Astrocyte (in vitro differentiated cells and primary cell): ENCODE results near the gene FETUB. TPM values are rescaled to one million over a fixed set of nuclear protein-coding genes. Genes with fewer than 3 reads are reported as not detected.

ENCODE experiments used
- DNase-seq: peaks from one replicate; pipeline ENCODE4 v3.0.0-alpha.2; 2010; ENCODE audit warnings: low read depth
- FAIRE-seq: peaks from 2 replicates; lab custom pipeline; 2011; peaks lifted over from hg19 to GRCh38; lab: Jason Lieb, UNC
- H2AFZ ChIP-seq: 2 replicates; pipeline ENCODE4 v1.6.0; 2012; ENCODE audit warnings: low read depth, low read length, inconsistent platforms
- H3K27ac ChIP-seq: 2 replicates; pipeline ENCODE4 v1.5.1; 2011; ENCODE audit warnings: low read depth, low read length, inconsistent platforms
- H3K27me3 ChIP-seq: 2 replicates; pipeline ENCODE4 v1.6.0; 2011; ENCODE audit warnings: low read length, inconsistent platforms; ENCODE audit not compliant: insufficient read depth
- H3K36me3 ChIP-seq: 2 replicates; pipeline ENCODE4 v1.5.1; 2011; ENCODE audit warnings: low read length, inconsistent platforms; ENCODE audit not compliant: insufficient read depth
- H3K4me1 ChIP-seq: 2 replicates; pipeline ENCODE4 v1.5.1; 2011; ENCODE audit warnings: low read length, inconsistent platforms; ENCODE audit not compliant: insufficient read depth
- H3K4me2 ChIP-seq: 2 replicates; pipeline ENCODE4 v1.6.0; 2012; ENCODE audit warnings: low read length, inconsistent platforms
- H3K4me3 ChIP-seq: 2 replicates; pipeline ENCODE4 v1.5.1; 2011; ENCODE audit warnings: low read depth, mild to moderate bottlenecking, low read length, inconsistent platforms; ENCODE audit not compliant: insufficient read depth
- H3K79me2 ChIP-seq: 2 replicates; pipeline ENCODE4 v1.6.0; 2012; ENCODE audit warnings: mild to moderate bottlenecking, low read length, inconsistent platforms; ENCODE audit not compliant: insufficient read depth
- H3K9ac ChIP-seq: 2 replicates; pipeline ENCODE4 v1.6.0; 2012; ENCODE audit warnings: mild to moderate bottlenecking, low read length, inconsistent platforms
- H3K9me3 ChIP-seq: 2 replicates; pipeline ENCODE4 v1.5.1; 2012; ENCODE audit warnings: low read depth, mild to moderate bottlenecking, low read length, inconsistent platforms; ENCODE audit not compliant: insufficient read depth
- H4K20me1 ChIP-seq: 2 replicates; pipeline ENCODE4 v1.6.0; 2012; ENCODE audit warnings: low read length, inconsistent platforms; ENCODE audit not compliant: insufficient read depth
- H3K27ac Mint-ChIP-seq: one replicate; pipeline ENCODE4 v1.8.0; 2021; ENCODE audit warnings: mild to moderate bottlenecking, mixed read lengths; ENCODE audit not compliant: unreplicated experiment
- H3K27me3 Mint-ChIP-seq: one replicate; pipeline ENCODE4 v1.8.0; 2021; ENCODE audit warnings: low read depth, mixed read lengths; ENCODE audit not compliant: unreplicated experiment
- H3K36me3 Mint-ChIP-seq: one replicate; pipeline ENCODE4 v1.8.0; 2021; ENCODE audit warnings: low read depth, mixed read lengths; ENCODE audit not compliant: unreplicated experiment
- H3K4me1 Mint-ChIP-seq: one replicate; pipeline ENCODE4 v1.8.0; 2021; ENCODE audit warnings: low read depth, mixed read lengths; ENCODE audit not compliant: unreplicated experiment
- H3K4me3 Mint-ChIP-seq: one replicate; pipeline ENCODE4 v1.8.0; 2021; ENCODE audit warnings: mild to moderate bottlenecking, moderate library complexity, mixed read lengths; ENCODE audit not compliant: unreplicated experiment
- H3K9me3 Mint-ChIP-seq: one replicate; pipeline ENCODE4 v1.8.0; 2021; ENCODE audit warnings: mild to moderate bottlenecking, mixed read lengths; ENCODE audit not compliant: unreplicated experiment
- CTCF ChIP-seq: IDR thresholded peaks from 2 replicates; pipeline ENCODE4 v1.5.1; 2011; ENCODE audit warnings: low read depth, mild to moderate bottlenecking, inconsistent platforms, low read length, moderate library complexity; ENCODE audit not compliant: insufficient read depth
- EZH2 ChIP-seq: IDR thresholded peaks from 2 replicates; pipeline ENCODE4 v1.6.1; 2012; ENCODE audit warnings: mild to moderate bottlenecking, low read length, inconsistent platforms; ENCODE audit not compliant: insufficient read depth
- total RNA-seq: library from RNA; stranded (reverse); gene quantifications from 2 replicates; pipeline ENCODE4 v1.2.1, GENCODE V29; 2021

Gene FETUB
- total RNA-seq, 1 donor from 2014 or later, result not detected

GRCh38 chr3:186635532-186635931 is 4.7 kb upstream of the FETUB start:
- no peak for FAIRE-seq
- H4K20me1 ChIP-seq, result no peaks in the 10 kb centered on the region
- H2AFZ ChIP-seq, result no peak overlapping the region
- H3K9ac ChIP-seq, result no peak overlapping the region
- no peak overlapping the region for H3K27ac Mint-ChIP-seq
- H3K79me2 ChIP-seq, result no peaks in the 10 kb centered on the region
- no peaks in the 10 kb centered on the region for H3K9me3 ChIP-seq
- peaks cover 2% of the 10 kb centered on the region for H3K27me3 ChIP-seq
- no peaks in the 10 kb centered on the region for H3K36me3 Mint-ChIP-seq
- H3K9me3 Mint-ChIP-seq, result peaks cover 2% of the 10 kb centered on the region
- no peak overlapping the region for H3K4me3 ChIP-seq
- no peak overlapping the region for H3K27ac ChIP-seq
- no peak for TF ChIP-seq EZH2
- TF ChIP-seq CTCF, result no peak
- peaks cover 15% of the 10 kb centered on the region for H3K27me3 Mint-ChIP-seq
- H3K4me1 Mint-ChIP-seq, result peaks cover 3% of the 10 kb centered on the region
- no peak overlapping the region for H3K4me2 ChIP-seq
- no peak for DNase-seq
- peaks cover under 1% of the 10 kb centered on the region for H3K4me1 ChIP-seq
- H3K4me3 Mint-ChIP-seq, result no peak overlapping the region
- no peaks in the 10 kb centered on the region for H3K36me3 ChIP-seq

- Histone ChIP-seq H3K4me2 (no peak overlapping the region), H3K9ac (no peak overlapping the region), H3K36me3 (no peaks in the 10 kb centered on the region), H2AFZ (no peak overlapping the region), H3K27me3 (peaks cover 2% of the 10 kb centered on the region), H3K9me3 (no peaks in the 10 kb centered on the region), H3K4me1 (peaks cover 6% of the 10 kb centered on the region), H3K27ac (no peak overlapping the region), H3K79me2 (no peaks in the 10 kb centered on the region), H4K20me1 (no peaks in the 10 kb centered on the region), H3K4me3 (no peak overlapping the region)
- no peak for FAIRE-seq
- Mint-ChIP-seq H3K4me1 (peaks cover 10% of the 10 kb centered on the region), H3K27ac (no peak overlapping the region), H3K4me3 (no peak overlapping the region), H3K36me3 (no peaks in the 10 kb centered on the region), H3K9me3 (peaks cover 2% of the 10 kb centered on the region), H3K27me3 (peaks cover 12% of the 10 kb centered on the region)
- no peak for DNase-seq
- TF ChIP-seq EZH2, result no peak
- TF ChIP-seq CTCF, result no peak
These were observed 3.7 kb upstream of the FETUB start for GRCh38 chr3:186636536-186636935.

- Mint-ChIP-seq H3K4me3 (no peak overlapping the region), H3K27me3 (peaks cover 12% of the 10 kb centered on the region), H3K36me3 (no peaks in the 10 kb centered on the region), H3K4me1 (peaks cover 10% of the 10 kb centered on the region), H3K27ac (no peak overlapping the region), H3K9me3 (peaks cover 2% of the 10 kb centered on the region)
- Histone ChIP-seq H3K27ac (no peak overlapping the region), H3K4me1 (peaks cover 6% of the 10 kb centered on the region), H3K4me2 (no peak overlapping the region), H3K4me3 (no peak overlapping the region), H2AFZ (no peak overlapping the region), H3K9ac (no peak overlapping the region), H3K36me3 (no peaks in the 10 kb centered on the region), H4K20me1 (no peaks in the 10 kb centered on the region), H3K9me3 (no peaks in the 10 kb centered on the region), H3K27me3 (peaks cover 2% of the 10 kb centered on the region), H3K79me2 (no peaks in the 10 kb centered on the region)
- no peak for FAIRE-seq
- TF ChIP-seq CTCF, result no peak
- TF ChIP-seq EZH2, result no peak
- DNase-seq, result no peak
These were observed 2.5 kb upstream of the FETUB start for GRCh38 chr3:186637686-186638085.
